Loucy (cell line): ENCODE results near the gene ANKRD63.

ENCODE experiments used
- H2AFZ ChIP-seq: fragments of 200-600 bp; sonication (generic); 2 replicates; pipeline ENCODE4 v1.6.0; 2016; ENCODE audit warnings: antibody characterized with exemption, mild to moderate bottlenecking, low read length, moderate library complexity
- H3F3A ChIP-seq: fragments of 200-600 bp; 2 replicates; pipeline ENCODE4 v1.6.0; 2016; ENCODE audit warnings: antibody characterized with exemption, low read depth, mild to moderate bottlenecking
- H3K27me3 ChIP-seq: fragments of 200-600 bp; sonication (generic); 2 replicates; pipeline ENCODE4 v1.6.1; 2014; ENCODE audit warnings: low read length, mild to moderate bottlenecking; ENCODE audit not compliant: insufficient read depth, poor library complexity, severe bottlenecking
- H3K36me3 ChIP-seq: fragments of 200-600 bp; sonication (generic); 2 replicates; pipeline ENCODE4 v1.6.1; 2016; ENCODE audit warnings: low read length; ENCODE audit not compliant: insufficient read depth
- H3K4me1 ChIP-seq: fragments of 200-600 bp; sonication (generic); 2 replicates; pipeline ENCODE4 v1.5.1; 2014; ENCODE audit warnings: low read length, mild to moderate bottlenecking; ENCODE audit not compliant: insufficient read depth, poor library complexity, severe bottlenecking
- H3K4me2 ChIP-seq: fragments of 200-600 bp; sonication (generic); 2 replicates; pipeline ENCODE4 v1.6.0; 2014; ENCODE audit warnings: antibody characterized with exemption, low read length, low read depth, mild to moderate bottlenecking; ENCODE audit not compliant: poor library complexity, severe bottlenecking
- H3K4me3 ChIP-seq: fragments of 200-600 bp; sonication (generic); 2 replicates; pipeline ENCODE4 v1.5.1; 2014; ENCODE audit warnings: low read length, mild to moderate bottlenecking, mixed read lengths; ENCODE audit not compliant: poor library complexity, severe bottlenecking
- H3K79me2 ChIP-seq: fragments of 200-600 bp; sonication (generic); 2 replicates; pipeline ENCODE4 v1.6.1; 2014; ENCODE audit warnings: low read length; ENCODE audit not compliant: insufficient read depth
- H3K9ac ChIP-seq: fragments of 200-600 bp; sonication (generic); 2 replicates; pipeline ENCODE4 v1.6.0; 2014; ENCODE audit warnings: mild to moderate bottlenecking, low read depth, low read length, moderate library complexity; ENCODE audit not compliant: poor library complexity, severe bottlenecking
- H3K9me2 ChIP-seq: fragments of 200-600 bp; sonication (generic); replicated peaks from 2 replicates; pipeline ENCODE4 v1.6.1; 2016; ENCODE audit warnings: low read depth, low read length, mixed read lengths
- H3K9me3 ChIP-seq: fragments of 200-600 bp; sonication (generic); 2 replicates; pipeline ENCODE4 v1.6.1; 2014; ENCODE audit warnings: mild to moderate bottlenecking, antibody characterized with exemption, low read length, low read depth; ENCODE audit not compliant: insufficient read depth
- H4K20me1 ChIP-seq: fragments of 200-600 bp; sonication (generic); 2 replicates; pipeline ENCODE4 v1.6.0; 2014; ENCODE audit warnings: antibody characterized with exemption, low read length, mild to moderate bottlenecking; ENCODE audit not compliant: insufficient read depth, poor library complexity, severe bottlenecking
- CTCF ChIP-seq: fragments of 200-600 bp; sonication (generic); conservative IDR thresholded peaks from 2 replicates; pipeline ENCODE4 v1.5.1; 2014; ENCODE audit warnings: mild to moderate bottlenecking, antibody characterized with exemption, low read length
- EZH2phosphoT487 ChIP-seq: fragments of 200-600 bp; IDR thresholded peaks from 2 replicates; pipeline ENCODE4 v1.6.1; 2018; ENCODE audit warnings: antibody characterized with exemption, mild to moderate bottlenecking, moderate library complexity, borderline replicate concordance

The ANKRD63 gene

GRCh38 chr15:40242601-40243000 is 40.3 kb downstream of the ANKRD63 start:
- no peak overlapping the region for H3K4me2 ChIP-seq
- H3K9me3 ChIP-seq: no peaks in the 10 kb centered on the region
- no peak overlapping the region for H3K9ac ChIP-seq
- no peaks in the 10 kb centered on the region for H3K36me3 ChIP-seq
- no peaks in the 10 kb centered on the region for H4K20me1 ChIP-seq
- no peaks in the 10 kb centered on the region for H3K27me3 ChIP-seq
- H3K79me2 ChIP-seq: no peaks in the 10 kb centered on the region
- TF ChIP-seq CTCF: no peak
- TF ChIP-seq EZH2phosphoT487: no peak
- H3K4me3 ChIP-seq: no peak overlapping the region
- no peaks in the 10 kb centered on the region for H3K9me2 ChIP-seq
- no peaks in the 10 kb centered on the region for H3F3A ChIP-seq
- H2AFZ ChIP-seq: no peak overlapping the region
- H3K4me1 ChIP-seq: no peaks in the 10 kb centered on the region

- Histone ChIP-seq H2AFZ (no peak overlapping the region), H3K9me2 (no peaks in the 10 kb centered on the region), H4K20me1 (no peaks in the 10 kb centered on the region), H3K4me2 (no peak overlapping the region), H3K36me3 (no peaks in the 10 kb centered on the region), H3F3A (no peaks in the 10 kb centered on the region), H3K9me3 (no peaks in the 10 kb centered on the region), H3K27me3 (no peaks in the 10 kb centered on the region), H3K4me1 (no peaks in the 10 kb centered on the region), H3K4me3 (no peak overlapping the region), H3K9ac (no peak overlapping the region), H3K79me2 (no peaks in the 10 kb centered on the region)
- TF ChIP-seq CTCF: no peak
- no peak for TF ChIP-seq EZH2phosphoT487
Measured at GRCh38 chr15:40242213-40242599, 40.7 kb downstream of the ANKRD63 start.

DNA sequence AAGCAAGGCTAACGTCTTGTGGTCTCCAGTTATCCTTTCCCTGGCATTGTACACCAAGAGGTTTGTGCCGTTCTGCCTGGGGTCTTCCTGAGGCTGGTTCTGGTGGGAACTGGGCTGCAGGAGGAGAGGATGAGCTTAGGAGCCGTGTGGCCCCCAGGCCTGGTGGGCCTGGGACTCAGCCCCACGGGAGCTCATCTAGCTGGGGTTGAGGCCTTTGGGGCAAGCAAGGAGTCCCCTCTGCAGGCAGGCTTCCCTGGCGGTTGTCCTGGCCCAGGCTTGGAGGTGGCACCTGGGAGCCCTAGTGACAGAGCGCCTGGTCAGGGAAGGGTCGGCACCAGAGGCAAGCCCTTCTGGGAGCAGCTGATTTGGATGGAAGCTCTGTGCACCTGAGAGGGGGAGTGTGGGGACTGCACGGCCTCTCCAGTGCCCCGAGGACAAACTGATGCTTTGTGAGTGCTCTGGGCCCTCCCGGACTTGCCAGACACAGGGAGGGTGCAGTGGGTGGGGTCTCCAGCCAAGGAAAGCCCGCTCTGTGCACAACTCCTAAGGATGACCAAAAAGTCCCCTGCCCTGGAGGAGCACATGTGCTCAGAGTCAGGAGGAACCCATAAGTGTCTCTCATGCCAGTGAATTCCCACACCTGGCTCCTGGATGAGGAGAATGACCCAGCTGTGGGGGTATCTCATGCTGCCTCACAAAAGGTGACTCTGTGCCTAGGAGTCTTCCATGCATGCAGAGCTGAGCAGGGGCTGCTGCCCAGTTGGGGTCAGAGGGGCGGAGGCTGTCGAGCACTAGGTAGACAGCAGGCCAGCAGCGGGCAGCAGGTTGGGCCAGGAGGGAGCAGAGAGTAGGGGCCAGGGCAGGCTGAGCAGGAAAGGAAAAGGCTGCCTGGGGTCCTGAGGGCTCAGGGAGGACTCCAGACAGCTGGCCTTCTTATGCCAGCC is 41.3 kb downstream of the ANKRD63 start:
- H3K9me3 ChIP-seq: no peaks in the 10 kb centered on the region
- H3K27me3 ChIP-seq: no peaks in the 10 kb centered on the region
- no peak overlapping the region for H3K9ac ChIP-seq
- no peaks in the 10 kb centered on the region for H3K9me2 ChIP-seq
- H3K36me3 ChIP-seq: no peaks in the 10 kb centered on the region
- H3K79me2 ChIP-seq: no peaks in the 10 kb centered on the region
- TF ChIP-seq EZH2phosphoT487 (no peak), CTCF (no peak)
- no peak overlapping the region for H2AFZ ChIP-seq
- no peak overlapping the region for H3K4me3 ChIP-seq
- H3K4me2 ChIP-seq: no peak overlapping the region
- no peaks in the 10 kb centered on the region for H4K20me1 ChIP-seq
- H3F3A ChIP-seq: no peaks in the 10 kb centered on the region
- H3K4me1 ChIP-seq: no peaks in the 10 kb centered on the region
